Effector CD8-positive, alpha-beta T cell (primary cell): ENCODE results near the gene ATG2A.

Experiments
- DNase-seq: peaks from one replicate; lab custom pipeline; 2025; lab: John Stamatoyannopoulos, UW

The ATG2A gene

GRCh38 chr11:64885367-64886286 lies 31.4 kb downstream of the ATG2A start:
- no peak for DNase-seq

- no peak for DNase-seq
Observed at GRCh38 chr11:64884019-64884418, 33.0 kb downstream of the ATG2A start.

- DNase-seq, result no peak
Observed at GRCh38 chr11:64883575-64883974, 33.4 kb downstream of the ATG2A start.

GRCh38 chr11:64882243-64882642 lies 34.8 kb downstream of the ATG2A start:
- no peak for DNase-seq

- DNase-seq, result no peak
Observed at GRCh38 chr11:64881476-64881875, 35.5 kb downstream of the ATG2A start.

GRCh38 chr11:64880240-64881001 lies 36.6 kb downstream of the ATG2A start:
- no peak for DNase-seq

- DNase-seq, result no peak
Observed at GRCh38 chr11:64879244-64879900, 37.6 kb downstream of the ATG2A start.

GRCh38 chr11:64878494-64879243 lies 38.3 kb downstream of the ATG2A start, which contains the start of gene EHD1:
Gene EHD1 (minus strand): TSS chr11:64878621. CDS start chr11:64878464, 157 bp downstream.
- DNase-seq, result peak; percentile 100

GRCh38 chr11:64878223-64878493 lies 38.9 kb downstream of the ATG2A start:
- DNase-seq, result no peak

- DNase-seq, result no peak
Observed at GRCh38 chr11:64877390-64878222, 39.4 kb downstream of the ATG2A start.

- no peak for DNase-seq
Observed at GRCh38 chr11:64876835-64877341, 40.1 kb downstream of the ATG2A start.

- no peak for DNase-seq
Observed at GRCh38 chr11:64876229-64876750, 40.7 kb downstream of the ATG2A start.

GRCh38 chr11:64875369-64876228 lies 41.4 kb downstream of the ATG2A start:
- no peak for DNase-seq

- DNase-seq, result no peak
Observed at GRCh38 chr11:64874308-64875240, 42.4 kb downstream of the ATG2A start.

GRCh38 chr11:64872790-64873488 lies 44.1 kb downstream of the ATG2A start:
- no peak for DNase-seq

- no peak for DNase-seq
Observed at GRCh38 chr11:64871492-64871891, 45.5 kb downstream of the ATG2A start.

GRCh38 chr11:64870893-64871466 lies 46.0 kb downstream of the ATG2A start:
- no peak for DNase-seq
